LNCAP (cell line): ENCODE measurements around the gene PADI2.
A peak's percentile ranks its signal among the peaks of the same experiment; 100 is the strongest.

Source experiments
- TF ChIP-seq, protein P1 (sequence below): fragments of 450-650 bp; IDR thresholded peaks from 2 replicates; pipeline ENCODE4 v1.5.1; 2017; ENCODE audit warnings: mild to moderate bottlenecking

Gene PADI2

GRCh38 chr1:17067069-17067426 is 52.2 kb downstream of the PADI2 start:
- TF ChIP-seq, protein P1, sequence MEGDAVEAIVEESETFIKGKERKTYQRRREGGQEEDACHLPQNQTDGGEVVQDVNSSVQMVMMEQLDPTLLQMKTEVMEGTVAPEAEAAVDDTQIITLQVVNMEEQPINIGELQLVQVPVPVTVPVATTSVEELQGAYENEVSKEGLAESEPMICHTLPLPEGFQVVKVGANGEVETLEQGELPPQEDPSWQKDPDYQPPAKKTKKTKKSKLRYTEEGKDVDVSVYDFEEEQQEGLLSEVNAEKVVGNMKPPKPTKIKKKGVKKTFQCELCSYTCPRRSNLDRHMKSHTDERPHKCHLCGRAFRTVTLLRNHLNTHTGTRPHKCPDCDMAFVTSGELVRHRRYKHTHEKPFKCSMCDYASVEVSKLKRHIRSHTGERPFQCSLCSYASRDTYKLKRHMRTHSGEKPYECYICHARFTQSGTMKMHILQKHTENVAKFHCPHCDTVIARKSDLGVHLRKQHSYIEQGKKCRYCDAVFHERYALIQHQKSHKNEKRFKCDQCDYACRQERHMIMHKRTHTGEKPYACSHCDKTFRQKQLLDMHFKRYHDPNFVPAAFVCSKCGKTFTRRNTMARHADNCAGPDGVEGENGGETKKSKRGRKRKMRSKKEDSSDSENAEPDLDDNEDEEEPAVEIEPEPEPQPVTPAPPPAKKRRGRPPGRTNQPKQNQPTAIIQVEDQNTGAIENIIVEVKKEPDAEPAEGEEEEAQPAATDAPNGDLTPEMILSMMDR = no peak

- TF ChIP-seq, protein P1 = no peak
Measured at GRCh38 chr1:17066361-17067068, 52.7 kb downstream of the PADI2 start.

- TF ChIP-seq, protein P1 = no peak
Measured at GRCh38 chr1:17065666-17066065, 53.6 kb downstream of the PADI2 start.

- TF ChIP-seq, protein P1 = no peak
Measured at GRCh38 chr1:17061892-17062291, 57.4 kb downstream of the PADI2 start.

DNA sequence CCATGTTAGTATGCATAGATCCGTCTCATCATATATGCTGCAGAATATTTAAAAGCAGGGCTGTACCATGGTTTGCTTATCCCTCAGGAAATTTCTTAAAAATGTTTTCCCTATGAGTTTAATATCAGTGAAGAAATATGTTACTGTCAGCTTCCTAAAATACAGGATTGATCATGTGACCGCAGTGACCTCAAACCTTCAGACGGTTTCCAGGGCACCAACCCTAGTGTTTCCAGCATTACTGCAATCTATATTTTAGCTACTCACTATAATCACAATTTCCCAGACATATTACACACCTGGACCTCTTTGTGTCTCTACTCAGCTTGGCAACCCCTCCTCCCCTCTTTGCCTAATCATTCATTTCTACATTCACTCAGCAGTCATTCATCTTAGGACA is 57.8 kb downstream of the PADI2 start:
- TF ChIP-seq, protein P1 = no peak

- TF ChIP-seq, protein P1 = no peak
Measured at GRCh38 chr1:17060306-17060749, 58.9 kb downstream of the PADI2 start.

- TF ChIP-seq, protein P1 = peak; percentile 51
Measured at GRCh38 chr1:17059391-17060305, 59.6 kb downstream of the PADI2 start.
